Measurements from ENCODE around the gene TM4SF20. TPM values are rescaled to one million over a fixed set of nuclear protein-coding genes. Genes with fewer than 3 reads are reported as not detected.

Gene TM4SF20
- polyA plus RNA-seq, 1 donor from 2014 or later = not detected

GRCh38 chr2:227395556-227395955 lies 16.4 kb upstream of the TM4SF20 start:
- H3K9ac ChIP-seq (ENCODE audit: low read length) = no peak overlapping the region
- no peaks in the 10 kb centered on the region for H4K20me1 ChIP-seq (ENCODE audit: insufficient read depth)
- H3K27ac ChIP-seq (ENCODE audit: low read length) = no peak overlapping the region
- H3K36me3 ChIP-seq (ENCODE audit: insufficient read depth, low read length) = no peaks in the 10 kb centered on the region
- no peak overlapping the region for H3K4me3 ChIP-seq (ENCODE audit: low read length)
- no peaks in the 10 kb centered on the region for H3K9me3 ChIP-seq (ENCODE audit: low read length)
- no peaks in the 10 kb centered on the region for H3K79me2 ChIP-seq (replicated peaks; ENCODE audit: insufficient read depth, low read length)
- H2AFZ ChIP-seq (ENCODE audit: low read depth, low read length) = no peak overlapping the region
- no peaks in the 10 kb centered on the region for H3K27me3 ChIP-seq (ENCODE audit: insufficient read depth, low read depth, low read length)
- TF ChIP-seq RAD21 (conservative IDR thresholded peaks at IDR 0.05) (no peak), TAF1 (IDR thresholded peaks at IDR 0.05; ENCODE audit: low read depth) (no peak)
- H3K9me2 ChIP-seq (ENCODE audit: insufficient read depth, low read length) = no peaks in the 10 kb centered on the region
- H3F3A ChIP-seq (ENCODE audit: insufficient read depth, low read length, poor library complexity, severe bottlenecking) = no peaks in the 10 kb centered on the region
- no peak overlapping the region for H3K4me2 ChIP-seq (ENCODE audit: low read length)

DNA sequence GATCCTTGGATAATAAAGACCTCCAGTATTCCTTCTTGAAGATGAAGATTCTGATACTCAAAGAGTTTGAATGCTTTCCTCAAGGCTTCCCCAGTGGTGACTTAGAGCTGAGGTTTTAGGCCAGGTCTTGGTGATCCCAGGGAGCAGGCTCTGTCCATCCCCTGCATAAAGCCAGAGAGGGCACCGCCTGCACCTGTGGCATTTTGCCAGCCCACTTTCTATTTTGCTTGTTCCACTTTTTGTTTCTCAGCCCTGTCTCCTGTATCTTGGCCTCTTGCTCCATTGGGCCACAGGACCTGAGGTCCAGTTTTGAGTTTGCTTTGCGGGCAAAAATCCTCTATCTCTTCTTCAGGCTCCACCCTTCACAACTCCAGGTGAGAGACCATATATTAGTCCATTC lies 15.3 kb upstream of the TM4SF20 start:
- Histone ChIP-seq H3K9ac (ENCODE audit: low read length) (no peak overlapping the region), H3K9me3 (ENCODE audit: low read length) (no peaks in the 10 kb centered on the region), H3K4me2 (ENCODE audit: low read length) (no peak overlapping the region), H3K4me3 (ENCODE audit: low read length) (no peak overlapping the region), H3K27ac (ENCODE audit: low read length) (no peak overlapping the region), H3K9me2 (ENCODE audit: insufficient read depth, low read length) (no peaks in the 10 kb centered on the region), H3K79me2 (replicated peaks; ENCODE audit: insufficient read depth, low read length) (no peaks in the 10 kb centered on the region), H3K27me3 (ENCODE audit: insufficient read depth, low read depth, low read length) (no peaks in the 10 kb centered on the region), H2AFZ (ENCODE audit: low read depth, low read length) (no peak overlapping the region), H3K36me3 (ENCODE audit: insufficient read depth, low read length) (no peaks in the 10 kb centered on the region), H3F3A (ENCODE audit: insufficient read depth, low read length, poor library complexity, severe bottlenecking) (no peaks in the 10 kb centered on the region), H4K20me1 (ENCODE audit: insufficient read depth) (no peaks in the 10 kb centered on the region)
- TF ChIP-seq RAD21 (conservative IDR thresholded peaks at IDR 0.05) (no peak), POLR2AphosphoS5 (IDR thresholded peaks at IDR 0.05) (no peak), REST (IDR thresholded peaks at IDR 0.05; ENCODE audit: borderline replicate concordance) (no peak), MXI1 (conservative IDR thresholded peaks at IDR 0.05; ENCODE audit: poor library complexity, severe bottlenecking) (no peak), TAF1 (IDR thresholded peaks at IDR 0.05; ENCODE audit: low read depth) (no peak), EZH2 (IDR thresholded peaks at IDR 0.05; ENCODE audit: borderline replicate concordance, insufficient read depth, low read length, poor library complexity, severe bottlenecking) (no peak), EP300 (conservative IDR thresholded peaks at IDR 0.05; ENCODE audit: poor library complexity, severe bottlenecking) (no peak), SMC3 (conservative IDR thresholded peaks at IDR 0.05; ENCODE audit: poor library complexity) (no peak), CTCF (IDR thresholded peaks at IDR 0.05; ENCODE audit: poor library complexity, severe bottlenecking) (no peak)
